Measurements from ENCODE around the gene VMAC. TPM values are rescaled to one million over a fixed set of nuclear protein-coding genes. Genes with fewer than 3 reads are reported as not detected.

Gene VMAC
- total and polyA plus RNA-seq, 9 of the 15 experiments (the other 6 are each of a cell fraction or from before 2014, with no cell fraction given): 0.03 to 3.4 (median 1.1) TPM

GRCh38 chr19:5857203-5858081, 47.2 kb upstream of the VMAC start (continued):
- no peak for TF ChIP-seq TBP (optimal IDR thresholded peaks at IDR 0.05; ENCODE audit: low read depth, low read length)
- TF ChIP-seq L3MBTL2 (IDR thresholded peaks at IDR 0.05): 0 out of 2 replicates have a peak, but pooled peaks have one; percentile 19
- peak; percentile 66; the same call in 1 of the 2 replicates for TF ChIP-seq RAD51 (IDR thresholded peaks at IDR 0.05; ENCODE audit: borderline replicate concordance, low read depth)

- intact Hi-C loops (cut with micrococcal nuclease) (no loop called here), in situ Hi-C loops (cut with MboI) (no loop called here)
- no peak for FAIRE-seq
- peaks cover 3% of the 10 kb centered on the region; the same call in 1 of the 2 replicates for H4K20me1 ChIP-seq (replicated peaks; ENCODE audit: control insufficient read depth, insufficient read depth, low read length)
- no peaks in the 10 kb centered on the region for H3K9me3 ChIP-seq (replicated peaks; ENCODE audit: control insufficient read depth, insufficient read depth, low read depth, low read length)
- no peak overlapping the region for H2AFZ ChIP-seq (ENCODE audit: low read depth, low read length)
- 11% methylated on average over 9 of the region's 11 CpGs for WGBS (ENCODE audit: insufficient coverage, low coverage, missing lambda C conversion rate)
- peaks cover 0 to 23% of the 10 kb centered on the region in 2 experiments; a peak in 2 of 5 replicates for H3K4me1 ChIP-seq (replicated peaks in 1 of 2; ENCODE audit: control insufficient read depth in 2 of 2, insufficient read depth in 2 of 2, low read length in 2 of 2)
- H3K4me3 ChIP-seq: no peak overlapping the region
- no peak overlapping the region for H3K9ac ChIP-seq (ENCODE audit: insufficient read depth in 1 of 2, low read depth in 2 of 2, low read length in 2 of 2)
- no peaks in the 10 kb centered on the region for H3K36me3 ChIP-seq (ENCODE audit: control insufficient read depth, insufficient read depth, low read length)
- ChIA-PET CTCF (ENCODE audit: low intra/inter-chr PET ratio) (no interaction called here), POLR2A (interaction anchor here (1.0 kb wide), 1 partner anchor 24 kb away, joined by 3 read pairs; no protein-coding TSS in a partner anchor)
- no peak overlapping the region for H3K27ac ChIP-seq (ENCODE audit: extremely low read depth, low read depth, low read length)
- H3K79me2 ChIP-seq (ENCODE audit: control insufficient read depth, insufficient read depth, low read length): no peaks in the 10 kb centered on the region
- ATAC-seq: no peak
- no peak for DNase-seq (ENCODE audit: extremely low read depth in 1 of 4, low spot score in 3 of 4)
- peaks cover 1 to 29% of the 10 kb centered on the region in 2 experiments; a peak in 2 of 5 replicates for H3K27me3 ChIP-seq (ENCODE audit: control insufficient read depth in 2 of 2, insufficient read depth in 2 of 2, low read length in 2 of 2)
- no peaks in the 10 kb centered on the region for H3K9me1 ChIP-seq (ENCODE audit: control insufficient read depth, insufficient read depth, low read length)
- BruUV-seq (replicated peaks): no TSS peak
- H3K4me2 ChIP-seq (ENCODE audit: insufficient read depth, low read length): no peak overlapping the region
- TF ChIP-seq KAT2B (IDR thresholded peaks at IDR 0.05; ENCODE audit: low read depth, low read length) (no peak), ZFP36 (IDR thresholded peaks at IDR 0.05; ENCODE audit: low read depth, low read length, partially characterized antibody) (peak; percentile 69), ATF6 (CRISPR knock-in tag; IDR thresholded peaks at IDR 0.05) (no peak), TRIM25 (IDR thresholded peaks at IDR 0.05; ENCODE audit: borderline replicate concordance) (no peak), ZNF780A (CRISPR knock-in tag; IDR thresholded peaks at IDR 0.05) (no peak), RBM25 (IDR thresholded peaks at IDR 0.05; ENCODE audit: low read depth, low read length, severe bottlenecking) (peak; percentile 46), NFIC (IDR thresholded peaks at IDR 0.05) (peak; percentile 60), JUN (IDR thresholded peaks at IDR 0.05; ENCODE audit: borderline replicate concordance, low read depth, low read length) (no peak), JUN (CRISPR knock-in tag; IDR thresholded peaks at IDR 0.05; ENCODE audit: borderline replicate concordance) (no peak), EP300 (IDR thresholded peaks at IDR 0.05; ENCODE audit: low read length) (no peak), BCOR (IDR thresholded peaks at IDR 0.05) (peak; percentile 59; the same call in 1 of the 2 replicates), CBX1 (IDR thresholded peaks at IDR 0.05; ENCODE audit: low read depth) (no peak), ZNF436 (CRISPR knock-in tag; IDR thresholded peaks at IDR 0.05) (no peak), ZNF143 (CRISPR knock-in tag; IDR thresholded peaks at IDR 0.05) (no peak), DPF2 (IDR thresholded peaks at IDR 0.05) (no peak)
Measured at GRCh38 chr19:5863030-5863665, 41.5 kb upstream of the VMAC start.
